Renal cortical epithelial cell (primary cell): ENCODE results near the gene PRKCZ. TPM values are rescaled to one million over a fixed set of nuclear protein-coding genes. Genes with fewer than 3 reads are reported as not detected.

ENCODE experiments used
- DNase-seq: peaks from one replicate; pipeline ENCODE4 v3.0.0-alpha.2; 2011; ENCODE audit warnings: low read depth
- total RNA-seq: library from RNA; depleted of rRNA; stranded (reverse); fragments of >200 nt; gene quantifications from 2 replicates; pipeline ENCODE4 v1.2.3, GENCODE V29; 2014

The PRKCZ gene
- 31.3 and 34.6 TPM in 2 replicates for total RNA-seq

- DNase-seq: peak; percentile 60
These were observed at the start of gene PRKCZ for GRCh38 chr1:2049718-2050431. PRKCZ (plus strand) TSS chr1:2050411; CDS start chr1:2050631, 220 bp downstream.

GRCh38 chr1:2000432-2000831 is 49.8 kb upstream of the PRKCZ start:
- no peak for DNase-seq

- DNase-seq: no peak
These were observed 49.4 kb upstream of the PRKCZ start for GRCh38 chr1:2000850-2001249.

- no peak for DNase-seq
These were observed 48.3 kb upstream of the PRKCZ start for GRCh38 chr1:2001773-2002411.

DNA sequence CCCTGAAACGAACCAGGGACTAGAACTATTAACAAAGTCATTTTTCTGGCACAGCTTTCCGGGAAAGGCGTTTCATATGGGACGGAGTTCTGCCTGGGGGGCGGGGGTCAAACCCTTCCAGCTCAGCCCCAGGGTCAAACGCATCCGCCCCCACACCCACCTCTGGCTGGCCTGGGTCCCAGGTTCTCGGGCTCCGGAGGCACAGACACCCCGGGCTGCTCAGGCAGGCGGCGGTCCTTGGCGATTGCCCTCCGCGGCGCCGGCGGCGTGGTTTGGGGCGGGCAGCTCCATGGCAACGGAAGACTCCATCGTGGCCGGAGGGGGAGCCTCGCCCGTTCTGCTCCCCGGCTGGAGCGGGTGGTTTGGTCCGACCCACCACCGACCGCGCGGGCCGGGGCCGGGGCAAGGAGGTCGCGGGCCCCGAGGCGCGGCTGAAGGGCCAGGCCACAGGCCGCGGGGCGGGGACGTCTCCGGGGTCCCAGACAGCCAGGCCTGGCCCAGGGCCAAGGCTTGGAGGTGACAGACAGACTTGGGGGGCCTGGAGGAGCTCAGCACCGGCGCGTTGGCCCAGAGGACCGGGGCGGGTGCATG is 46.6 kb upstream of the PRKCZ start, which contains the start of gene CFAP74:
TSS of gene CFAP74 (minus strand) at position 246 of the 591 bp plus-strand sequence. CDS start 12,830 bp downstream, outside the sequence.
- DNase-seq: no peak

GRCh38 chr1:2004856-2005255 is 45.4 kb upstream of the PRKCZ start:
- no peak for DNase-seq

DNA sequence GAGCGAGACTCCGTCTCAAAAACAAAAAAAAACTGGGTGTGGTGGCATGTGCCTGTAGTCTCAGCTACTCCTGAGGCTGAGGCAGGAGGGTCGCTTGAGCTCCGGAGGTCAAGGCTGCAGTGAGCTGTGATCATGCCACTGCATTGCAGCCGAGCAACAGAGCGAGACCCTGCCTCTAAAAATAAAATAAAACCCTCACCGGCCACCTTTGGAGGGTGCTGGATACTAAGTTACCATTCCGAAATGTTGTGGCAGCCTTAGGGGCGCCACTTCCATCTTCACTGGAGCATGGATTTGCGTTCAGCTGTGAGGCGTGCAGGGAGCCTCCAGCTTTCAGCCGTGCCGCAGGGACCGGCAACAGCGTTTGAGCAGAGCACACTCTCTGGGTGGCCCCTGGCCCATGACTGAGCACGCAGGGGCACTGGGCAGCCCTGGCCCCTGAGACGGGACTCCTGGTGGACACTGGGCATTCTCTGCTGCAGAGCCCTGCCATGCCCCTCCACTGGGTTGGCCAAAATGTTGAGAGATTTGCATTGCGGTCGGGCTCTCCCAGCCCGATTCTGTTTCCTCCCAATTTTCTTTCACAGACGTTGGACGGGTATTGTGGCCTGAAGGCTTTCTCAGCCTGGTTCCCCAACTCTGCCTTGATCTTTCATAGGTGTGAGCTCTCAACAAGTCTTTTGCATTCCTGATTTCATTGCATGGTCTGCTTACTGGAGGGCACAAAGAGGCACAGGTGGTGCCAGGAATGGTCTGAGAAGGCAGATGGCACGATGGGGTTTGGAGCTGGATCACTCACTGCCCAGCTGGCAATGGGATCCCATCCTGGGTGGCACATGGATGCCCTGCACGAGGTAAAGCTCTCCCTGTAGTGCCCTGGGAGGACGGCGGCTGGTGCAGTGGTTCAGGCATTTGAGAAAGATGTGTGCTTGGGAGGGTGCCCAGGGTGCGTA is 40.8 kb upstream of the PRKCZ start:
- DNase-seq: no peak

DNA sequence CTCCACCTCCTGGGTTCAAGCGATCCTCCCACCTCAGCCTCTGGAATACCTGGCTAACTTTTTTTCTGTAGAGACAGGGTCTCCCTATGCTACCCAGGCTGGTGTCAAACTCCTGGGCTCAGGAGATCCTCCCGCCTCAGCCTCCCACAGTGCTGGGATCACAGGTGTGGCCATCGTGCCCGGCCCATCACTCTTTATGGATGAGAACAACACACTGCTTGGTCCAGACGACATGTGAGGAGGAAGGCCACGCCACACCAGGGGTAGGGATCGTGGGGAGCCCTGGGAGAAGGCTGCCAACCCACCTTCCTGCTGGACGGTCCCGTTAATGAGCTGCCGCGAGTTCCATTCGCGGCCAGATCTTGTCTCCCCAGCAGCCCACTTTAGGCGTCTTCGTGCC is 36.0 kb upstream of the PRKCZ start:
- no peak for DNase-seq

DNA sequence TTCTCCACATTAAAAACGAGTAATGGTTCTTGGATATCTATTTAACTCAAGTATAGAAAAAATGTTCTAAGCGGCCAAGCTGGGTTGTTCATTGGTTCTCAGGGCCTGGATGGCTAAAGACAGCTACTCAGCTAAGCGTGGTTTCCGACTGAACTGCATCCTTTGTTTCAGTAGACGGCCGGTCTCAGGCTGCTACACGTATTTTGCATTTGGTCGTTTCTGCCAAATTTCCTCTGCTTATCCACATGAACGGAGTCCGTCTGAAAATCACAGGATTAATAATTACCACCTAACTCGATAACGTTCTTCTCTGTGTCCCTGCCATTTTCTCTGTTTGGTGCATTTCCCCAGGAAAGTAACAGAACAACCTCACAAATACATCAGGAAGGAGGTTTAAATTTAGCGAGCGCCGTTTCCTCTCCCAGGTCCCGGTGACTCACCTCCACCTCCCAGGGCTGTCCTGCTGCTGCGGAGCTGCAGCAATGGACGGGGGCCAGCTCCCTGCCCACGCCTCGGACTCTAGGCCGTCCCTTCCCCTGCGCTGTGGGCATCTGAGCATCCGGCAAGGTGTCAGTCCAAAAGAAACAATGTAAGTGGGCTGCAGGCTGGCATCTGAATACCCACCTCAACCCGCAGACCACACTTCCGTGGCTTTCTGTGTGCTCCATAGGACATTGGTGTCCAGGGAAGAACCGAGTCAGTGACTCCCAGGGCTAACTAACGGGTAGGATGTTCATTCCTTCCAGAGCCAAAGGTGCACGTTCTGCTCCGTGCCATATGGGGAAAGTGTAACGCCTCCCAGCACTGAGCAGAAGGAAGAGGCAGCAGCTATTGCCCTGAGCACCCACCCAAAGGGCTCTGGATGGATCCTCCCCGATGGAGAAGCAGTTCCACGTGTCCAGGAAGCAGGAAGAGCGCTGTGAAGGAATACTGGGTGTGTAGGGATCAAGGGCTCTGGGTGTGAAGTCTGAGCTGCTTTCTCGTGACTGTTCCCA is 35.2 kb upstream of the PRKCZ start:
- peak; percentile 3 for DNase-seq

- DNase-seq: no peak
These were observed 34.1 kb upstream of the PRKCZ start for GRCh38 chr1:2016123-2016522.

DNA sequence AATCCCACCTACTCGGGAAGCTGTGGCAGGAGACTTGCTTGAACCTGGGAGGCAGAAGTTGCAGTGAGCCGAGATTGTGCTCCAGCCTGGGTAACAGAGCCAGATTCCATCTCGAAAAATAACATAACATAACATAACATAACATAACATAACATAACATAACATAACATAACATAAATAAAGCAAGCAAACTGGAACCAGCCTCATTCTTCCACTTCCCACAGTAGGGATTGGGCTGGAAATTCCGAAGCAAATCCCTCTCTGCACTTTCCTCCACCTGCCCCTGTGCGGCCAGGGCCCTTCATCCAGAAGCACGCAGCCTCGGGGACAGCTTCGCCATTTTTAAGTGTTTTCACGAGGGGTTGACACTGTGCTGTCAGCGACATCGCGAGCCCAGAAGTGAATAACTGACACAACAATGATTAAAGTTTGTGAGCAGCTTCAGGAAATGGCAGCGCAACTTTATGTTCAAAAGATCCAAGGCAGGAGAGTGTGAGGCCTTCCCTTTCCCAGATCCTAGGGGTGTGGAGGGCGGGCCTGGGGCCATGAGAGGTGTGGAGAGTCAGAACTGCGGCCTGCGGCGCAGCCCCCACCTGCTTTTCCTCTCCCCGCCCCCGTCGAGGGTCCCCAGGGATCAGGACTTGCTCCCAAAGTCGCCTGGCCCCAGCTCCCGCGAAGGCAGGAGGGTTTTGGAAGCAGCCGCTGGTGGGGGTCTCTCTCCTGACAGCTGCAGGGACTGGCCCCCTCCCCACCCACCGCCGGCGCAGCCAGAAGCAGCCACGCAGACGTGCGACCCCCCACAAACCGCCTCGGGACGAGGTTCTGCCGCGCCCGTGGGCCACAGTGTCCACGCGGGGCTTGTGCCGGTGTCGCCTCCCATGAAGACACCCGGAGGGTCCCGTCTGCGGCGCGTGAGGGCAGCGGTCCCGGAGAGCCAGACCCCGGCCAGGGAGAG is 31.7 kb upstream of the PRKCZ start:
- no peak for DNase-seq

DNA sequence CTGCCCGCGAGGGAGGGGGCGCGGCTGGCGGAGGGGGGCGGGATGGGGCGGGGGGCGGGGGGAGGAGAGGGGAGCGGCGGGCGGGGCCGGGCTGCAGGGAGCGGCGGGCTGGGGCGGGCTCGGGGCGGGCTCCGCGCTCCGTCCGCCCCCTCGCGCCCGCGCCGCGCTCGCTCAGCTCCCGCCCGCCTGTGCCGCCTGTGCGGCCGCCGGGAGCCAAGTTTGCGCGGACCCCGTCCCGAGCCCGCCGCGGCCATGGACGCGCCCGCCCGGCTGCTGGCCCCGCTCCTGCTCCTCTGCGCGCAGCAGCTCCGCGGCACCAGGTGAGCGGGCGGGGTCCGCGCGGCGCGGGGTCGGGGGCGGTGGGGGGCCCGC is 31.1 kb upstream of the PRKCZ start, which contains the start of gene GABRD:
TSS of gene GABRD (plus strand) at position 174 of the 372 bp plus-strand sequence. CDS start at position 253, 79 bp downstream.
- no peak for DNase-seq

DNA sequence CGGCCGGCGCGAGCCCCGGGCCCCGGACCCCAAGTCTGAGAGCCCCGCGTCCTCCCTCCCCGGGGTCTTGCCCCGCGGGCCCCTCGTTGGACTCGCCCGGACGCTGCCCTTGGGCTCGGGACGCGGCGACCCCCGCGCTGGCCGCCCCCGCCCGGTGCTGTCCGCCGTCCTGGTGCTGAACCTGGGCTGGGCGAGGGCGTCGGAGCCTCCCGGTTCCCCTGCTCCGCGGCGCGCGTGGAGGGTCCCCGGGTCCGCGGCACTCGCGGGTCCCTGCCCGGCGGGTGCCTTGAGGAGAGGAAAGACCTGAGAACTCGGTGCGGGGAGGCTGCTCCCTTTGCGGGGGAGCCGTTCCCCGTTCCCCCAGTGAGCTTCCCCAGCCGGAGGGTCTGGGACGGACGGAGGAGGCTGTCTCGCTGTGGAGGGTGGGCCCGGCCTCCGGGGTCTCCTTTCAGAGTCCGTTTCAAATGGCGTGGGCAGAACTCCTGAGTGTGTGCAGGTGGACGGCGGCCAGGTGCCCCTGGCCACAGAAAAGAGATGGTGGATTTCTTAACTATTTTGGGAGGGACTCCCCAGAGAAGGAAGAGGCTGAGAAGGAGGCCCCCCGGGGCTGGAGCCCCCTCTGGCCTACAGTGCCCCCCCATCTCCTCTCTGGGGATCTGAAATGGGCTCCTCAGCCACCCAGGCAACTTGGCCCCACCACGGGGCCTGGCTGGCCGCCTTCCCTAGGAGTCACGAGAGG is 30.5 kb upstream of the PRKCZ start:
- no peak for DNase-seq

GRCh38 chr1:2020310-2020655 is 29.9 kb upstream of the PRKCZ start:
- DNase-seq: no peak

DNA sequence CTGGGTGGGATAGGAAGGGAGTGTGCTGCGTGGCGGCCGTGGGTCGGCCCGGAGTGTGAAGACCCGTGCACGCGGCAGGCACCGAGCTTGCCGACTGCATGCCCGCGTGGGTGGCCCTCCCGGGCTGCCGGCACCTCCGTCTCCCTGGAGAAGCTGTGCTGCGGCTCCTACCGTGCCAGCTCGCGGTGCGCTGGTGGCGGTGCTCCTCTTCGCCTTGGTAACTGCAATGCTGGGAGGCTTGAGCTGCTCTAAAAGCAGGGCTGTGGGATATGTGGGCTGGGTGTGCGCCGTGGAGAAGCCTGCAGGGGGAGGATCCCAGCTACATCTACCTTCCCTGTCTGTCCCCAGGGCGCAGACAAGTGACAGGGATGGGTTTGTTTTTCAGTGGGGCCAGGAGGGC is 28.7 kb upstream of the PRKCZ start:
- no peak for DNase-seq

DNA sequence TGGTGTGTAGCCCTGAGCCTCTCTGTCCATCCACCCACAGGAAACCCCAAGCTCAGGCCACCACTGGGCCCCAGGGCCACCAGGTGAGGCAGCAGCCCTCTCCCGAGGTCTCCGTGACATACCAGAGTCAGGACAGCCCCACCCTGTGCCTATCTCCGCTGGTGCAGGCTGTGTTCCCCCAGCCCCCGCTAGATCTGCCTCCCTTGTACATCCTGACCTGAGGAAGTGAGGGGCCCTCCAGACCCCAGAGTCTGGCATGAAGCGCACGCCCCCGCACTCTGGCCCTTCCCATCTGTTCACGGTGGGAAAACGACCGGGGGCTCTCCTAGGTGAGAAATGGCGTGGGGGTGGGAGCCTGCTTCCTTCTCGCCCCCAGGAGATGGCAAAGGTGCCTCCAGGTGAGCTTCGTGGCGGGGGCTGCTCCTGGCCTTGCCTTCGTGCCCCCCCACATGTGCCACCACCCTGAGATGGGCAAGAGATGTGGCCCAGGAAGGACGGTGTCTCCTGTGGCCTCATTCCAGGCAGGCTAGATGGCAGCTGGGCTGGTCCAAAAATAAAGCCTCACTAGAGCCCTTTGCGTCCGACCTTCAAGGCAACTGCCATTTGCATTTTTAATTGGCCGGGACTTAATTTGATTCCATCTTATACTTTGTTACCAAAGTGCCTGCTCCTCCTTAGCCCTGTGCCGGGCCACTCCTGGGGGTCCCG is 28.0 kb upstream of the PRKCZ start:
- no peak for DNase-seq

GRCh38 chr1:2023187-2023586 is 27.0 kb upstream of the PRKCZ start:
- no peak for DNase-seq

GRCh38 chr1:2024451-2024850 is 25.8 kb upstream of the PRKCZ start:
- no peak for DNase-seq
